ENCODE results near the gene ASRGL1. TPM values are rescaled to one million over a fixed set of nuclear protein-coding genes. Genes with fewer than 3 reads are reported as not detected.
"Not testable (repeated sequence)": the region's sequence is repeated elsewhere in the genome, so short reads cannot be mapped to it uniquely, and the experiment has no call there.

ASRGL1 gene
- total and polyA plus RNA-seq, 2 donors from 2014 or later = 62.2 to 85.6 TPM

- Histone ChIP-seq H3K9ac (ENCODE audit: low read length in 3 of 3) (no peak overlapping the region), H3K27me3 (ENCODE audit: control insufficient read depth, insufficient read depth, low read length) (no peaks in the 10 kb centered on the region), H3K4me1 (ENCODE audit: control insufficient read depth in 2 of 3, insufficient read depth in 2 of 3, low read depth in 1 of 3, low read length in 3 of 3) (peaks cover 0 to 3% (median 2%) of the 10 kb centered on the region in 3 donors), H3K27ac (ENCODE audit: low read depth in 2 of 2, low read length in 2 of 2) (no peak overlapping the region), H3K4me3 (ENCODE audit: low read length in 3 of 3) (no peak overlapping the region), H3K9me3 (ENCODE audit: control insufficient read depth in 2 of 3, insufficient read depth in 1 of 3, low read length in 3 of 3) (no peaks in the 10 kb centered on the region), H3K36me3 (ENCODE audit: control insufficient read depth in 2 of 3, insufficient read depth in 3 of 3, low read length in 3 of 3) (no peaks in the 10 kb centered on the region)
- FAIRE-seq = no peak
- TF ChIP-seq CTCF (IDR thresholded peaks at IDR 0.05; ENCODE audit: borderline replicate concordance, extremely low read depth, insufficient read depth) = no peak
- intact Hi-C loops (cut with DNase I) = no loop called here
- DNase-seq = no peak
These were observed 14.7 kb upstream of the ASRGL1 start for GRCh38 chr11:62322524-62322923.

GRCh38 chr11:62324731-62325556, 12.3 kb upstream of the ASRGL1 start:
- TF ChIP-seq CTCF (IDR thresholded peaks at IDR 0.05; ENCODE audit: borderline replicate concordance, extremely low read depth, insufficient read depth) = peak; percentile 28
- peaks cover 0 to 3% (median 2%) of the 10 kb centered on the region in 3 donors for H3K4me1 ChIP-seq (ENCODE audit: control insufficient read depth in 2 of 3, insufficient read depth in 2 of 3, low read depth in 1 of 3, low read length in 3 of 3)
- no peak overlapping the region for H3K4me3 ChIP-seq (ENCODE audit: low read length in 3 of 3)
- FAIRE-seq = no peak
- H3K27ac ChIP-seq (ENCODE audit: low read depth in 2 of 2, low read length in 2 of 2) = no peak overlapping the region
- DNase-seq = peak in 4 of 5 donors; percentile 47 to 61 (median 54)
- no peaks in the 10 kb centered on the region for H3K27me3 ChIP-seq (ENCODE audit: control insufficient read depth, insufficient read depth, low read length)
- H3K36me3 ChIP-seq (ENCODE audit: control insufficient read depth in 2 of 3, insufficient read depth in 3 of 3, low read length in 3 of 3) = no peaks in the 10 kb centered on the region
- no peaks in the 10 kb centered on the region for H3K9me3 ChIP-seq (ENCODE audit: control insufficient read depth in 2 of 3, insufficient read depth in 1 of 3, low read length in 3 of 3)
- intact Hi-C loops (cut with DNase I) = no loop called here
- H3K9ac ChIP-seq (ENCODE audit: low read length in 3 of 3) = no peak overlapping the region

- H3K9ac ChIP-seq (ENCODE audit: low read length in 3 of 3); H3K9me3 ChIP-seq (ENCODE audit: control insufficient read depth in 2 of 3, insufficient read depth in 1 of 3, low read length in 3 of 3); H3K4me1 ChIP-seq (ENCODE audit: control insufficient read depth in 2 of 3, insufficient read depth in 2 of 3, low read depth in 1 of 3, low read length in 3 of 3); H3K36me3 ChIP-seq (ENCODE audit: control insufficient read depth in 2 of 3, insufficient read depth in 3 of 3, low read length in 3 of 3); H3K27me3 ChIP-seq (ENCODE audit: control insufficient read depth, insufficient read depth, low read length); DNase-seq; intact Hi-C loops (cut with DNase I); H3K4me3 ChIP-seq (ENCODE audit: low read length in 3 of 3); FAIRE-seq: not testable (repeated sequence)
- H3K27ac ChIP-seq (ENCODE audit: low read depth in 2 of 2, low read length in 2 of 2) = peak overlapping the region in 1 of 2 donors; percentile 32
These were observed 11.5 kb upstream of the ASRGL1 start for GRCh38 chr11:62325781-62326180.

- FAIRE-seq = not testable (repeated sequence)
These were observed 10.5 kb upstream of the ASRGL1 start for GRCh38 chr11:62326719-62327118.

GRCh38 chr11:62327541-62327940, 9.7 kb upstream of the ASRGL1 start:
- FAIRE-seq; H3K27ac ChIP-seq (ENCODE audit: low read depth in 2 of 2, low read length in 2 of 2); intact Hi-C loops (cut with DNase I): not testable (repeated sequence)

More at GRCh38 chr11:62326719-62327118, 10.5 kb upstream of the ASRGL1 start:
- H3K4me3 ChIP-seq (ENCODE audit: low read length in 3 of 3); intact Hi-C loops (cut with DNase I); H3K36me3 ChIP-seq (ENCODE audit: control insufficient read depth in 2 of 3, insufficient read depth in 3 of 3, low read length in 3 of 3); H3K9ac ChIP-seq (ENCODE audit: low read length in 3 of 3); H3K4me1 ChIP-seq (ENCODE audit: control insufficient read depth in 2 of 3, insufficient read depth in 2 of 3, low read depth in 1 of 3, low read length in 3 of 3); H3K9me3 ChIP-seq (ENCODE audit: control insufficient read depth in 2 of 3, insufficient read depth in 1 of 3, low read length in 3 of 3); DNase-seq; H3K27me3 ChIP-seq (ENCODE audit: control insufficient read depth, insufficient read depth, low read length): not testable (repeated sequence)
- peak overlapping the region in 1 of 2 donors; percentile 48 for H3K27ac ChIP-seq (ENCODE audit: low read depth in 2 of 2, low read length in 2 of 2)

GRCh38 chr11:62331264-62331663, 6.0 kb upstream of the ASRGL1 start:
- H3K4me3 ChIP-seq (ENCODE audit: low read length in 3 of 3); H3K36me3 ChIP-seq (ENCODE audit: control insufficient read depth in 2 of 3, insufficient read depth in 3 of 3, low read length in 3 of 3); intact Hi-C loops (cut with DNase I); H3K9ac ChIP-seq (ENCODE audit: low read length in 3 of 3); H3K4me1 ChIP-seq (ENCODE audit: control insufficient read depth in 2 of 3, insufficient read depth in 2 of 3, low read depth in 1 of 3, low read length in 3 of 3); FAIRE-seq; H3K27ac ChIP-seq (ENCODE audit: low read depth in 2 of 2, low read length in 2 of 2); H3K9me3 ChIP-seq (ENCODE audit: control insufficient read depth in 2 of 3, insufficient read depth in 1 of 3, low read length in 3 of 3); H3K27me3 ChIP-seq (ENCODE audit: control insufficient read depth, insufficient read depth, low read length); DNase-seq: not testable (repeated sequence)

More at GRCh38 chr11:62327541-62327940, 9.7 kb upstream of the ASRGL1 start:
- not testable (repeated sequence) for H3K27me3 ChIP-seq (ENCODE audit: control insufficient read depth, insufficient read depth, low read length); H3K4me1 ChIP-seq (ENCODE audit: control insufficient read depth in 2 of 3, insufficient read depth in 2 of 3, low read depth in 1 of 3, low read length in 3 of 3); H3K4me3 ChIP-seq (ENCODE audit: low read length in 3 of 3); H3K9ac ChIP-seq (ENCODE audit: low read length in 3 of 3); H3K36me3 ChIP-seq (ENCODE audit: control insufficient read depth in 2 of 3, insufficient read depth in 3 of 3, low read length in 3 of 3); DNase-seq; H3K9me3 ChIP-seq (ENCODE audit: control insufficient read depth in 2 of 3, insufficient read depth in 1 of 3, low read length in 3 of 3)
